GM12891 (cell line): ENCODE measurements around the gene STAC.

ENCODE experiments used
- PAX5 ChIP-seq: IDR thresholded peaks from 2 replicates; pipeline ENCODE4 v1.6.1; 2011; ENCODE audit warnings: low read length, moderate library complexity, mild to moderate bottlenecking; ENCODE audit not compliant: insufficient read depth, severe bottlenecking
- POLR2A ChIP-seq: IDR thresholded peaks from 2 replicates; pipeline ENCODE4 v1.6.1; 2011; ENCODE audit warnings: low read depth, low read length, control low read depth
- POLR2AphosphoS5 ChIP-seq: IDR thresholded peaks from 2 replicates; pipeline ENCODE4 v1.6.1; 2011; ENCODE audit warnings: low read depth, low read length, control low read depth
- SPI1 ChIP-seq: IDR thresholded peaks from 2 replicates; pipeline ENCODE4 v1.6.1; 2011; ENCODE audit warnings: low read depth, low read length, control low read depth
- TAF1 ChIP-seq: IDR thresholded peaks from 2 replicates; pipeline ENCODE4 v1.6.1; 2011; ENCODE audit warnings: low read depth, low read length, control low read depth

GRCh38 chr3:36494461-36495109 is 114.3 kb downstream of the STAC start:
- TF ChIP-seq POLR2A: no peak
- no peak for TF ChIP-seq TAF1
- no peak for TF ChIP-seq POLR2AphosphoS5
- no peak for TF ChIP-seq PAX5
- TF ChIP-seq SPI1: no peak
